ENCODE data around the gene HOXC13.
A peak's percentile ranks its signal among the peaks of the same experiment; 100 is the strongest.

HOXC13 gene

GRCh38 chr12:53970451-53970850 is 31.8 kb downstream of the HOXC13 start:
- DNase-seq (ENCODE audit: extremely low spot score), result no peak
- ChIA-PET CTCF (interaction anchor here (1.1 to 1.2 kb wide), 2 partner anchors 15 to 281 kb away, joined by 3 to 7 read pairs; partner anchors contain the start of gene HOXC10), POLR2A (no interaction called here)
- no peak for TF ChIP-seq SUZ12 (IDR thresholded peaks at IDR 0.05)
- TF ChIP-seq ARNT (IDR thresholded peaks at IDR 0.05), result no peak
- TF ChIP-seq BHLHE40 (IDR thresholded peaks at IDR 0.05; ENCODE audit: borderline replicate concordance), result no peak
- no peak for TF ChIP-seq FOXA1 (IDR thresholded peaks at IDR 0.05)
- TF ChIP-seq SP1 (IDR thresholded peaks at IDR 0.05), result no peak
- no peak for TF ChIP-seq L3MBTL2 (conservative IDR thresholded peaks at IDR 0.05)
- no peak for TF ChIP-seq HDGF (IDR thresholded peaks at IDR 0.05; ENCODE audit: borderline replicate concordance)
- TF ChIP-seq TARDBP (IDR thresholded peaks at IDR 0.05), result no peak
- no peak for TF ChIP-seq PKNOX1 (IDR thresholded peaks at IDR 0.05)
- TF ChIP-seq ZNF384 (IDR thresholded peaks at IDR 0.05), result no peak
- TF ChIP-seq FOXM1 (IDR thresholded peaks at IDR 0.05; ENCODE audit: borderline replicate concordance), result no peak
- no peak for TF ChIP-seq LEF1 (IDR thresholded peaks at IDR 0.05; ENCODE audit: borderline replicate concordance)
- no peak for TF ChIP-seq NFRKB (IDR thresholded peaks at IDR 0.05)
- no peak for TF ChIP-seq CTBP1 (IDR thresholded peaks at IDR 0.05; ENCODE audit: borderline replicate concordance)
- no peak for TF ChIP-seq FOXK2 (IDR thresholded peaks at IDR 0.05)
- TF ChIP-seq ELF4 (IDR thresholded peaks at IDR 0.05), result no peak

- TF ChIP-seq TARDBP (IDR thresholded peaks at IDR 0.05) (no peak), NFRKB (IDR thresholded peaks at IDR 0.05) (no peak)
- ChIA-PET POLR2A (interaction anchor here (0.8 kb wide), 1 partner anchor 131 kb away, joined by 3 read pairs; no protein-coding TSS in a partner anchor), CTCF (interaction anchor here (0.6 to 1.2 kb wide), 3 partner anchors 26 to 281 kb away, joined by 3 read pairs; partner anchors contain the start of gene HOXC5)
- no peak for DNase-seq (ENCODE audit: extremely low spot score)
Observed at GRCh38 chr12:53971129-53971528, 32.5 kb downstream of the HOXC13 start.

- POLR2A ChIA-PET, result interaction anchor here (0.8 kb wide), 1 partner anchor 132 kb away, joined by 3 read pairs; no protein-coding TSS in a partner anchor
- CTCF ChIA-PET, result interaction anchor here (0.6 to 0.7 kb wide), 3 partner anchors 27 to 245 kb away, joined by 3 to 4 read pairs (median 3); partner anchors contain the start of gene HOXC5
- DNase-seq (ENCODE audit: extremely low spot score), result no peak
- TF ChIP-seq TARDBP (IDR thresholded peaks at IDR 0.05) (no peak), FOXA1 (IDR thresholded peaks at IDR 0.05) (no peak), FOXM1 (IDR thresholded peaks at IDR 0.05; ENCODE audit: borderline replicate concordance) (no peak), SP1 (IDR thresholded peaks at IDR 0.05) (no peak), CTBP1 (IDR thresholded peaks at IDR 0.05; ENCODE audit: borderline replicate concordance) (no peak), PKNOX1 (IDR thresholded peaks at IDR 0.05) (no peak)
Observed at GRCh38 chr12:53971686-53972085, 33.1 kb downstream of the HOXC13 start.

GRCh38 chr12:53972152-53972702 is 33.6 kb downstream of the HOXC13 start:
- POLR2A ChIA-PET, result interaction anchor here (0.8 to 1.9 kb wide), 3 partner anchors 10 to 132 kb away, joined by 3 to 5 read pairs (median 5); partner anchors contain the start of gene HOXC10
- CTCF ChIA-PET, result interaction anchor here (0.6 kb wide), 2 partner anchors 230 to 244 kb away, joined by 4 read pairs; no protein-coding TSS in a partner anchor
- DNase-seq (ENCODE audit: extremely low spot score), result no peak

GRCh38 chr12:53972722-53973235 is 34.1 kb downstream of the HOXC13 start, which contains the start of gene HOXC11:
TSS of gene HOXC11 (plus strand) at chr12:53973126. CDS start at chr12:53973242, 116 bp downstream.
- CTCF ChIA-PET, result interaction anchor here (0.6 to 0.8 kb wide), 2 partner anchors 168 to 230 kb away, joined by 3 to 4 read pairs; no protein-coding TSS in a partner anchor
- no peak for TF ChIP-seq SP1 (IDR thresholded peaks at IDR 0.05)
- no peak for TF ChIP-seq NFRKB (IDR thresholded peaks at IDR 0.05)
- TF ChIP-seq L3MBTL2 (conservative IDR thresholded peaks at IDR 0.05), result peak; percentile 67
- POLR2A ChIA-PET, result interaction anchor here (1.1 to 1.9 kb wide), 4 partner anchors 10 to 20 kb away, joined by 3 to 5 read pairs (median 4); partner anchors contain the start of gene HOXC10
- no peak for DNase-seq (ENCODE audit: extremely low spot score)

More at GRCh38 chr12:53972152-53972702, 33.6 kb downstream of the HOXC13 start:
- TF ChIP-seq HDGF (IDR thresholded peaks at IDR 0.05; ENCODE audit: borderline replicate concordance), result no peak
- TF ChIP-seq TARDBP (IDR thresholded peaks at IDR 0.05), result no peak
- TF ChIP-seq FOXM1 (IDR thresholded peaks at IDR 0.05; ENCODE audit: borderline replicate concordance), result no peak
- no peak for TF ChIP-seq FOXK2 (IDR thresholded peaks at IDR 0.05)
- TF ChIP-seq NFRKB (IDR thresholded peaks at IDR 0.05), result no peak
- TF ChIP-seq BHLHE40 (IDR thresholded peaks at IDR 0.05; ENCODE audit: borderline replicate concordance), result no peak
- no peak for TF ChIP-seq LEF1 (IDR thresholded peaks at IDR 0.05; ENCODE audit: borderline replicate concordance)
- TF ChIP-seq PKNOX1 (IDR thresholded peaks at IDR 0.05), result no peak
- TF ChIP-seq CTBP1 (IDR thresholded peaks at IDR 0.05; ENCODE audit: borderline replicate concordance), result no peak
- TF ChIP-seq ARNT (IDR thresholded peaks at IDR 0.05), result no peak
- TF ChIP-seq FOXA1 (IDR thresholded peaks at IDR 0.05), result no peak
- TF ChIP-seq ZNF384 (IDR thresholded peaks at IDR 0.05), result no peak
- TF ChIP-seq SP1 (IDR thresholded peaks at IDR 0.05), result no peak
- TF ChIP-seq ELF4 (IDR thresholded peaks at IDR 0.05), result no peak
- TF ChIP-seq L3MBTL2 (conservative IDR thresholded peaks at IDR 0.05), result no peak
- TF ChIP-seq SUZ12 (IDR thresholded peaks at IDR 0.05), result no peak

Data from HEK293T (cell line).